ENCODE data around the gene UQCC2.

UQCC2 gene

DNA sequence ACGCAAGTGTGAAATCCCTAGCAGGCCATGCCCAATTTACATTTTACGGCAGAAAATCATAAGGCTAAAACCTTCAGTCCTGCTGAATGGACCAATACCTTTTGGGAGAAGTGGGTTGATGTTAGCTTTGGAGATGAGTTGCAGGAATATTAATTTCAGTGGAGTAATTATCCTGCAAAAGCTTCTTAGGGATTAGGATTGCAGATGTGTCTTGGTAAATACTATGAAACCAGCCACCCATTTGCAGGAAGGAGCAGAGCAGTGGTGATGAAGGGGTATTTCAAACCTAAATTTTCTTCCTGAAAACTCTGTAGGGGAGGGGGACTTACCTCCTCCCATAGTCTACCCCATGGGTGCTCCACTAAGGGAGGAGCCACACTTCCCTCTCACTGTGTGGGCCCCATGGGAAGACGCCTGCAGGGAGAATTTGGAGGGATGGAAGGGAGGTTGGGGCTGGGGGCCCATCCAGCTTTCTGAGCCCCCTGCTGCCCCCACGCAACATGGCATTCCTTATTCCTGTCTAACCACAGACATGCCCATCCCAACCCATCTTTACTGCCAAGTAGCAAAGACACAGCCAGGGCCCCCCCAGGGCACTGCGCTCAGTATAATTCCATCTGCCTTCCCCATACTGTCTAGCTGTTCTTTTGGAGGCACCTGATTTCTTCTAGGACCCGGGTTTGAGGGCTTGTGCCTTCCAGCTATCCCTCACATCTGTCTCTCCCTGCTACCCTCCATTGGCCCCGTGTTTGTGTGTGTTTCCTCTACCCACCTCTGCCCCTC is 14.6 kb upstream of the UQCC2 start:
- DNase-seq (ENCODE audit: low read depth), result no peak

DNA sequence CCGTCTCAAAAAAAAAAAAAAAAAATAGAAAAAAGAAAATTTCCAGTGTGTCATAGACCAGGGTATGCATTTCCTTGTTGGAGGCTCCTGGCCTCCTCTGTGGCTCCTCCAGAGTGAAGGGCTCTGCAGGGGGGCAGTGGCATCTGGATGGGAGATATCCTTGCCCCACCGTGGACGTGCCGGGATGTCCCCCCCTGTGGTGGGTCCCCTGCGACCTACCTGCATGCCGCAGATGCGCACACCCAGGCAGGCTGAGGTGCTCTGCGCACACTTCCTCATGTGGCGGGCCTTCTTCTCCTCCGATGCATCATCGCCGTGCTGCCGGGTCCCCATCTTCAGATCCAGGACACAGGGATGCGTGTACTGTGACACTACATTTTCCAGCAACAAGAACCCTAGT is 13.7 kb upstream of the UQCC2 start:
- no peak for DNase-seq (ENCODE audit: low read depth)

DNA sequence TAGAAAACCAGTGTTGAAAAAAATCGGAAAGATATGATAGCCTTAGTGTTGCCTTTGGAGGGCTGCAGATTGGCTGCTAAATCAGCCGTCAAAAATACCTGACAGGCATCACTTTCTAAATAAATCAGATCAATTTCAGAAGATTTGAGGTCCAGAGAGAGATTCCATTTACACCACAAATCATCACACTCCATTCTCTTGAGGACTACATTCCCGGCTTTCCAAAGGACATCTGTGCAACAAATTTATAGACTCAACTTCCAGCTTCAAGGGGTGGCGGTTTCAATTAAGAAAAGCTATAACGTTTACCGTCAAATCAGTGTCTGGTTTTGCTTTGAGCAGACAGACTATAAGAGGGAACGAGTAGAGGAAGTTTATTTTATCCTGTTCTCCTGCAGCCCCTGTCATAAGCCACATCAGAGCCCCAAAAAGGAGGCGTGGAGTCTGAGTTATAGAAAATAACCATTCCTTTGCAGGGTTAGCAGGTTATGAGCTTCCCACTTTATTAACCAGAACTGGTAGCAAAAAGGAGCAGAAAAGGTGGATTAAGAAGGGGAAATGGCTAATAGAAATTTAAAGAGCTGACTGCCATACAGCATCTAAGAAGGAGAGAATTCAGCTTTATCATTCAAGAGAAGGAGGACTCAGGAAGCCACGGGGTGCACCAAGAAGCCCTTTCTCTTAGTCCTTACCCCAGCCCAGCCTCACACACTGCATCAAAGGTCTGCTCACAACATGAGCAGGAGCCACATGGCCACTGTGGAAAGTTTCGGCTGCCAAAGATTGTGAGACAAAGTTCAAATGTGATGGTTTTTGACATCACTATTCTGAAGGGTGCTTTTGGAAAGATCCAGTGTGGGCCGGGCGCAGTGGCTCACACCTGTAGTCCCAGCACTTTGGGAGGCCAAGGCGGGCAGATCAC is 12.9 kb upstream of the UQCC2 start:
- DNase-seq (ENCODE audit: low read depth), result no peak

DNA sequence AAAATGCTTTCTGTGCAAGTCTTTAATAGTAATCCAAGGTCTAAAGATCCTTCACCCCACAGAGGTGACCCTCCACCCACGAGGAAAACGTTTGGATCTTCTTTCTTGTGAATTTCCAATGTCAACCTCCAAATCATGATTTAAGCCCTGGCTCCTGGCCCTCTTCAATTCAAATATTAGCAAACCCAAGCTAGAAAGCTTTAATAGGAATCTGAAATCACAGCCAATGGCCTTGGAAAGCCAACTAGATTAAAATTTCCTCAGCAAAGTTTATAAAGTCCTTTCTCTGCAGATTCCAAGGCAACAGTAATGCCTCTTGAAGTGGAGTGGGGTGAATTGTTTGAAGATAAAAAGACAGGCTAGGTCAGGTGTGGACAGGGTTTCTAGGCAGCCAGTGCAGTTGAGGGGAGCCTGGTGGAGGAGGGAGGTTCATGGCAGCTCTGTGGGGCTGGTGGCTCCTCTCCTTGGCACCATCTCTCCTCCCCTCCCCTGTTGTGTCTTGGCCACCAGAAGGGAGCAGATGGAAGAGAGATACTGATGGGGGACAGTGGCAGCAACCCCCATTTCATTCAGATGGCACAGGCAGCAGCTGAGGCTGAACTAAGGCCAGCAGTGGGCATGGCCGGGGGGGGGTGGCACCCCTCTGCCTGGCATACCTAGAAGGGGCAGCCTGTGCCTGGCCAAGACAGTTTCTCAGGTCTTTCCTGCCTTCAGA is 12.0 kb upstream of the UQCC2 start:
- DNase-seq (ENCODE audit: low read depth), result no peak

DNA sequence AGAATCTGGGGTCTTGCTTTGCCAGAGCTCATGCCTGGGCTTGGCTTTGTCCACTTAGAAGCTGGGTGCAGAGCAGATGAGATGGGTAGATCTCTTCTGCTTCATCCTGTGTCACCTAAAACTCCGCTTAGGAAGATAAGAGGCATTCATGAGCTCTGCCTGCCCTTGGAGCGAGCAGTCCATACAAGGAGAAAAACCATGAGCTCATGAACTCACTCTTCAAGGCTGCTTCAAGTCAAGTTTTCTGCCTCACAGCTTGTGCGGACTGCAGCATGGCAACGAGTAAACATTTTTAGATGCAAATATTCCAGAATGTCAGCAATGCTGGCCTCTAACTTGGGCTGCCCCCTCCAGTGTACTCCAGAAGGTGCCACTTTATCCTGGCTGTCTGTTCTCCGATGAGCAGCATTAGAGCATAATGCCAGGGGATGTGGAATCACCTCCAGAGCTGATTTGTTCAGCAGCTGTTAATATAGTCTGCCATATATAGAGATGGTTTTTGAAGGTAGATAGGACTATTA is 10.7 kb upstream of the UQCC2 start:
- no peak for DNase-seq (ENCODE audit: low read depth)

DNA sequence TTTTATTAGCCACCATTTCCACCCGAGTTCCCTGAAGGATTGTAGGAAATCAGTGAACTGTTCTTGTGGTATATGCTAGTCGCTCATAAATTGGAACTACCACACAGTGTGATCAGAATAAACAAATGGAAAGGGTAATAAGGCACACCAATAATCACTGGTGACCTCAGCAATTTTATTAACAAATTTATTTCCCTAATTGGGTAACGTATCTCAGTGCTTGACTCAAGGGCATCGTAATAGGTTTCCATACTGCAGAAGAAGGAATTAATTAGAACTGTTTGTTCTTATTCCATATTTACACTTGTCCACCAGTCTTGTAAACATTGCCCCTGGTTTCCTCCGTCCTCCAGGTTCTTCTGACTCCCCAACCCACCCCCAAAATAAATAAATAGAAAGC is 10.0 kb upstream of the UQCC2 start:
- DNase-seq (ENCODE audit: low read depth), result no peak

DNA sequence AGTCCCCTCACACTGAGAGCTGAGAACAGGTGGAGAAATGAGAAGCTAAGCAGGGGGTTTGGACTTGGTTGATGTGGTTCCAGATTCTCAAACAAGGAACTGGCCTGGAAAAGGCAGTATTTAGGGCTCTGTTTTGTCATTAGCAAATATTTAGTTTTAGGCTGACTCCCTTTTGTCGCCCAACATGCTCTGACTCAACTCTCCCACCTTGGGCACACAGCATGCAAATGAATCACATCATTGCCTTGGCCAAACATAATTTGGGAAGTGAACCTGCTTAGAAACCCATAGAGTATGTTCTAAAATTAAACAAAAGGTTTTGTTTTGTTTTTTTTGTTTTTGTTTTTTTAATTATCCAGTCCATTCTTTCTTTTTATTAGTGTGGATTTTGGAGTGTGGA is 9.5 kb upstream of the UQCC2 start:
- no peak for DNase-seq (ENCODE audit: low read depth)

DNA sequence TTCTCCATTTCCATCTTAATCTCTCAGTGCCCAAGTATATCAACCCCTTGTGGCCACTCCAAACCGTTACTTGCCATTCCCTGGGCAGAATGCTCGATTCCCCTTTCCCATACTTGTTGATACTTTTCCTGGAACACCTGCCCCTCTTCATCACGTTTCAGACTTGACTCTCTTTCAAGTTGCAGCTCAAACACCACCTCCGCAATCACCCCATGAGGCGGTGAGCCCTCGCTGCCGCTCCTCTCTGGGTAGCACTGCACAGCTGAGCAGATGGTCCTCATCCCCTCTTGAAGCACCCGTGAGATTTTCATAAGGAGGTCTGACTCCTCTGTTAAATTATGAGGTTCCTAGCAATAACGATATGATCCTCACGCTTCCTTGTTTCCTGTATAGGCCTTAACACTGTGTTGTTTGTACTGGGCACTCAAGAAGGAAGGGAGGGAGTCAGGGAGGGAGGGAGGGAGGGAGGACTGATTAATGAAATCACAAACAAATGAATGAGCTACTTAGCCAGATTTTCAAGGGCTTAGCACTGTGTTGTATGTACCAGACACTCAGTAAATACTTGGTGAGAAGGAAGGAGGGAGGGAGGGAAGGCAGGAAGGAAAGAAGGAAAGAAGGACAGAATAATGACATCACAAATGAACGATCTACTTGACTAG is 8.0 kb upstream of the UQCC2 start:
- DNase-seq (ENCODE audit: low read depth), result no peak

DNA sequence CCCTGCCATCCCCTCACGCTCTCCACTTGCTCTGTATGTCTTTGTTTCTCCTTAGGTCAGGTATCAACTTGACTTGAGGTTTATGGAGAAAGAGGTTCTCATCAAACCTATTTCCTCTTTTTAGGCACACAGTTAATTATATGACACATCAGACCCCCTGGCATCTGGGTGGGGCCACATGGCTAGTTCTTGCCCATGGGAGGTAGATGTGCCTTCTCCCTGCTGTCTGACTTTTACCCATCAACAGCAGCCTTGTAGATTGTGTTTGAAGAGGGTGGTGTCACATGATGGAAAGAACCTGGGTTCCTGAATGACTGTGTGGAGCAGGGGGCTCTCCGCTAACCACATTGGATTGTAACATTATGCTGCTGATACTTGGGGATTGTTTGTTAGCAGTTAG is 7.2 kb upstream of the UQCC2 start:
- no peak for DNase-seq (ENCODE audit: low read depth)

DNA sequence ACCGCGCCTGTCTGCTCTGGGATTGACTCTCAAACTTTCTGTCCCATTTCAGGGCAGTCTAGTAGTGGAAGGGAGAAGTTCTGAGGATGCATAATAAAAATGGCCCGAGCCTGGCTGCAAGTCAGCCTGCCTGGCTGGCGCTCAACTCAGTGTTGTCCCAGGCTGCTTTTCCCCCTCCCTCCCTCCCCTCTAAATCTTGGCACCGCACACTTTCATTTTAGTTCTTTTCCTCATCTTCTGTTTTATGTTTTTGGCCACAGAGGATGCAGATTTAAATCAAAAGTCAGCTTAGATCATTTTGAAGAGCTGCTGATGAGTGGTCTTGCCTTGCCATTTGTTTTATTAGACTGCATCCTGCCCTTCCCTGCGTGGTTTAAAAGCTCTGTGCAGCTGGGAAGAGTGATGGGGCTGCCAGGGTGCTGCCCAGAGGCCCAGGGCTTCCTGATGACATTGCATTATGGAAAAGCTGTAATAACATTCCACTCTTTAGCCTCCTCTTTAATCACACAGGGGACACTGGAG is 6.5 kb upstream of the UQCC2 start:
- no peak for DNase-seq (ENCODE audit: low read depth)

DNA sequence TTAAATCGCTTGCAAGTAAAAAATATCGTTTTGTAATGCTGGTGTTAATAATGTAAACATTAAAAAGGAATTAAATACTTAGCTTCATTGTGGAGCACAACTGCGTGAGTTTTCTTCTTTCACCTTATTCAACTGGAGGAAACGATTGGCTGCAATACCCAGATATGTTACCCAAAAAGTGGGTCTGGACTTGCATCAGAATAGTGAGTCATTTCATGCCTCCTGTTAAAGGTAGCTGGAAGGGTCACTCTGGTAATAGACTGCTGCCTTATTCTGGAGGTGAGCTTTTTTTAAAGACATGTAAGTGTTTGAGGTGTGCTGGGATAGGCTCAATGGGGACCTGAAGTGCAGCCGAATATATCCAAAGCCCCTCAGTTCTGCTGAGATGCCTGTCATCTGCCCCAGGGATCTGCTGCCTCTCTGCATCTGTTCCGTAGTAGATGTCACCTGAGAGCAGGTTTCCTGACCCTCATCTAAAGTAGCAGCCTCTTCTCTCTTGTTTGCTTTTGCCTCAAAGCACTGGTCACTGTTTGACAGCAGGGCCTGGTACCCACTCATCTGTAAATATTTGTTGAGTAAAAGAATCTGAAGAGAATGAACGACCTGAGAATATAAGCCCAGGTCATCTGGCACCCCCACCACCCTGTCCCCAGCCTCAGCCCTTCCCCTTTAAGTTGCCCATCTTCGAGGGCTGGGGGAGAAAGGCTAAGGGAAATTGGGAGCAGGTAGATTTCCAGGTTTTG is 5.6 kb upstream of the UQCC2 start:
- no peak for DNase-seq (ENCODE audit: low read depth)

DNA sequence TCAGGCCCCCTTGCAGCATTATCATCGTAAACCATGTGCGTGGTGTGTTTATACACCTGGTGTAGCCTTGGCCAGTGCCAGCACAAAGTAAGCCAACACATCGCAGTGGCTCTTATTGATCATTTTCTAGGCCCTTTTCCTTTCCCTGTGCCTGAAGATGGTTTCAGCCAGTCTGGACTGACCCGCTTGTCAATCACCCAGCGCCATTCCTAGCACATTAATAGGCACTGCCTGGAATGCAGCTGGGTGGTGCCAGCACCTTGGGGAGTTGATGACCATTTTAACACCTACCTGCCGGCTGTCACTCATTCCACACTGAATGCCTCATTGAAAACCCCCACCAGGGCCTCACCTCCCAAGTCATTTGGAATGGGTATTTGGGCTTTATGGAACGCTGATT is 4.9 kb upstream of the UQCC2 start:
- no peak for DNase-seq (ENCODE audit: low read depth)

DNA sequence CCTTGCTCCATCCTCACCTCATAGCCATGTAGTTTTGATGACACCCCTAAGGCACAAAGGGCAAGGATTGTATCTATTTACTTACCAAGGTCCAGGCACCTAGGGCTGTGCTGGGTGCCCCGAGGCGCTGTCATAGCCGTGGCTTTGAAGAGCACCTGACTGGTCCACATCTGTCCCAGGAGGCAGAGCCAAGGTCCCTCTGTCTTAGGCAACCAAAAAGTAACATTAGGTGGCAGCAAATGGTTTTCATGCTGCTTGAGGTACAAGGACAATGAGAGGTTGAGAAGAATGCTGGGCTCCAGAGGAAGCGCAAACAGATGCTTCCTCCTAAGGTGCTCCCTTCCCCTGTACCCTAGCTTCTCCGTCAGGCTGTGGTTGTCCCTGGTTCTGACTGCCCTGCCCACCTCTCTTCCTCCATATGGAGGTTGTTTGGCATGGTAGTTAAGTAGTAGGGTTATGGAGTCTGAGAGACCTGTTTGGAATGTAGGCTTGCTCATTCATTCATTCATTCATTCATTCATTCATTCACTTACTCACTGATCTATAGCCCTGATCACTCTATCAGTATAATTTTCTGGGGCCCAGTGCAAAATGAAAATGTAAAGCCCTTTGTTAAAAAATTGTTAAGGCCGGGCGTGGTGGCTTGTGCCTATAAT is 3.0 kb upstream of the UQCC2 start:
- DNase-seq (ENCODE audit: low read depth), result no peak

DNA sequence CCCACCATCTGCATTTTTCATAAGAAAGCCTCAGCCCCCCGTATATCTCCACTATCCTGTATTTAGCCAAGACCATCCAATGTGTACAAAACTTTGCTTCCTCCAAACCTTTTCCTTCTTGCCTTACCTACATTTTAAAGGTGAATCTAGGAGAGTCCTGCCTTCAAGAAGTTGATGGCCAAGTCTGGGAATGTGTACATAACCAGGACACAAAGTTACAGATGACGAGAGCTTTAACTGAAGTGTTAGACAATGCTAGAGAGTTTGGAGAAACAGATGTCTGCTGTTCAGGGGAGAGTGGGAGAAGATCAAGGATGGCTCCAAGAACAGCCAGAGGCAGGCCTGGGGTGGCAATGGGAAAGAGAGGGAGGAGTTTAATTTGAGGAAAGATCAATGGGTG is 2.3 kb upstream of the UQCC2 start:
- no peak for DNase-seq (ENCODE audit: low read depth)

DNA sequence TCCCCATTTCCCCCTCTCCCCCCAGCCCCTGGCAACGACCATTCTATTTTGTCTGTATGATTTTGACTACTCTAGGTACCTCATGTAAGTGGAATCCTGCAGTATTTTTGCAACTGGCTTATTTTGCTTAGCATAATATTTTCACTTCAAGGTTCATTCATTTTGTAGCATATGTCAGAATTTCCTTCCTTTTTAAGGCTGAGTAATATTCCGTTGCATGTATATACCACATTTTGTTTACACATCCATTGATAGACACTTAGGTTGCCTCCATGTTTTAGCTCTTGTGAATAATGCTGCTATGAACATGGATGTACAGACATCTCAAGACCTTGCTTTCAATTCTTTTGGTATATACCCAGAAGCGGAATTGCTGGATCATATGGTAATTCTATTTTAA is 1.4 kb upstream of the UQCC2 start:
- DNase-seq (ENCODE audit: low read depth), result no peak

DNA sequence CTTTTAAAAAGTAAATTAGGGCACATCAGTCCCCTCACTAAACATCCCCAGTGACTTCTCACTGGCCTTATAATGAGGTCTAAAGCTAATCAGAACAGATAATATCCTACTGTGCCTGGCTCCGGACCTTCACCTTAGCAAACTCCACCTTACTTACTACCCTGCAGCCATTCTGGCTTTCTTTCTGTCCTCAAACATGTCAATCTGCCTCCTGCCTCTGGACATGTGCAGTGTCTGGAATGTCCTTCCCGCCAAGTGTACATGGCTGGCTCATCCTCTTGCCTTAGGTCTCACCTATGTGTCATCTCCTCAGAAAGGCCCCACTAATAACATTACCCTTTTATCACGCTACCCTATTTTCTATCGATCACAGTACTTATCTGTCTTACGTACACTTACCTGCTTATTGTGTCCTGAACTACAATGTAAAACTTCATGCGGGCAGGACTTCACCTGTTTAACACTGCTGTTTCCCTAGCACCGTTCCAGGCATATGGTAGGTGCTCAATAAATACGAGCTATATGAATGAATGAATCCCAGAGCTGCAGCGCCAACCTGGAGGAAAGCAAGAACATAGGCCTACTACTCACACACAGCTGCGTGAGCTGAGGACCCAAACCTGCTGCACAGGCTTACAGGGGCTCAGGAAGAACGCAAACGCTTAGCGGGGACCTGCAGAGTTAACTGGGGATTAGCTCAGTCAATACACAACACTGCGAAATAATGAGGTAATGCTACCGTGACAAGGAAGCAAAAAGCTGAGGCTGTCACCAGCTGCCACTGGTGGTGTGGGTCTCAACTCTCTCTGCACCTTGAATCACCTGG is 991 bp downstream of the UQCC2 start:
- DNase-seq (ENCODE audit: low read depth), result no peak

DNA sequence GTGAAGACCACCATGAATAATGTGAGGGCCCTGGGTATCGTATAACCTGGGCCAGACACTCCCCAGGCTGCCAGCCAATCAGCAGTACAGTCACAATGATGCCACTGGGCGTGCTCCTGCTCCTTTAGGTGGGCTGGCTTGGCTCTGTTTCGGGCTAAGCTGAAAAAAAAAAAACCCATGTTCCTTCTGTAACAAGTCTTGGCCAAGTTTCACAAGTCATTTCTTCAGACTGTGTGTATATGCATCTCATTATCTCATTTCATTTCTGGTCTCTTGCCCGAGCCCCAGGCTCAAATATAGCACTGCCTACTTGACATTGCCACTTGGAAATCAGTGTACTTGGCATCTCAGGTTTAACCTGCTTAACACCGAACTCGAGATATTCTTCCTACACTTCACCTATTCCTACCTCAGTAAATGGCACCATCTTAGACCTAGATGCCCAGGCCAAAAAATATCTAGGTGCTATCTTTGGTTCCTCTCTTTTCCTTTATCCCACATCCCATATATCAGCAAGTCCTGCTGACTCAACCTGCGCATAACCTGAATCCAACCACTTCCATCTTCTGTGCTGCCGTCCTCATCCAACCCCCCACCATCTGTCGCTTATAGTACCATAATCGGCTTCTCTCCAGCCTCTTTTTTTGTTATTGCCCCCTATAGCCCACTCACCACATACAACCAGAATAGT is 1.8 kb downstream of the UQCC2 start:
- no peak for DNase-seq (ENCODE audit: low read depth)

DNA sequence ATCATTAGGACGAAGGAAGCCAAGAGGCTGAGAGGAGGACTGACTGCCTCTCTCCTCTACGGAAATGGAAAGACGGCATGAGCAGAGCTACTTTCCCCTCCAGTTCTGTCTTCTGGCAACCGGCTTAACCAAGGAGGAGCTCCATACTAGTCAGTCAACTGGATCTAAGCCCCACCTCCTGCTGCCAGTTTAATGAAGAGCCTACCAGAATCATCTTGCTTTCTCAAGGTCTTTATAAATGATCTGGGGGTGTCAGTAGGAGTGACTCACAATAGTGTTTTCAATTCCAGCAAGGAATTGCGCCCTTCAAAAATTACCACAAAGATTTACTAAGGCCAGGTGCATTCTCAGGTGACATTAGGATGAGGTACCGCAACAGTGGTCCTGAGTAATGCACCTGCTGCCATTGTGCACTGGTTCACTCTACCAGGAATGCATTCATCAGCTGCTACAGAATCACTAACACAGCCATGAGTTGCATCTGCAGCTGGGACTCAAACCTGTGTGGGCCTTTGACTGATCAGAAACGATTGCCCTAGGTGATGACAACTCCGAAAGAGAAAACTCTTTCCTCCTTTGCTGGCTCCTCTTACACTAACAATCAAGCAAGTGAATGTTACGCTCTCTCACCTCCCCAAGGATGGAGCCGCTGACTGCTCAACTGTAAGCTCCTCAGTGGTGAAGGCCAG is 2.8 kb downstream of the UQCC2 start:
- no peak for DNase-seq (ENCODE audit: low read depth)
